Esophagus muscularis mucosa (tissue), 4 donors: Measurements from ENCODE around the gene RBMS3.

Experiments
- CTCF ChIP-seq, 3 experiments: fragments of 200-600 bp in 2 of 3; fragments of 450-650 bp in 1 of 3; sonication (generic) in 2 of 3; IDR thresholded peaks; one replicate each; pipeline ENCODE4 v1.5.1; 2017 to 2019; ENCODE audit warnings: antibody characterized with exemption in 3 of 3, mild to moderate bottlenecking in 2 of 3, moderate library complexity in 1 of 3
- EP300 ChIP-seq: sonication (generic); formaldehyde crosslinking; IDR thresholded peaks from one replicate; pipeline ENCODE4 v1.6.1; 2017; ENCODE audit warnings: antibody characterized with exemption
- POLR2A ChIP-seq: fragments of 450-650 bp; IDR thresholded peaks from one replicate; pipeline ENCODE4 v1.6.1; 2017; ENCODE audit warnings: antibody characterized with exemption, moderate library complexity, mild to moderate bottlenecking, low read depth
- POLR2AphosphoS5 ChIP-seq, 2 donors: sonication (generic); formaldehyde crosslinking; IDR thresholded peaks; one replicate each; pipeline ENCODE4 v1.6.1; 2017; ENCODE audit warnings: antibody characterized with exemption in 2 of 2

- no peak for TF ChIP-seq CTCF (IDR thresholded peaks at IDR 0.05)
- TF ChIP-seq POLR2A, result no peak
- TF ChIP-seq POLR2AphosphoS5 (IDR thresholded peaks at IDR 0.05), result no peak
- no peak for TF ChIP-seq EP300
Measured at GRCh38 chr3:29932696-29933325, 651.9 kb downstream of the RBMS3 start.
